ENCODE data around the gene FOXJ1.

Gene FOXJ1

GRCh38 chr17:76087531-76087930, 53.5 kb downstream of the FOXJ1 start:
- DNase-seq (ENCODE audit: low read depth) = no peak
- no peak for TF ChIP-seq CTCF (conservative IDR thresholded peaks at IDR 0.05; ENCODE audit: control insufficient read depth, insufficient read depth, low read depth, low read length)
- no peak overlapping the region for H3K4me3 ChIP-seq (ENCODE audit: control insufficient read depth, low read depth, low read length)

- DNase-seq (ENCODE audit: low read depth) = no peak
These were observed 54.7 kb downstream of the FOXJ1 start for GRCh38 chr17:76086384-76086783.

More at GRCh38 chr17:76086384-76086783, 54.7 kb downstream of the FOXJ1 start:
- TF ChIP-seq CTCF (conservative IDR thresholded peaks at IDR 0.05; ENCODE audit: control insufficient read depth, insufficient read depth, low read depth, low read length) = no peak
- no peak overlapping the region for H3K4me3 ChIP-seq (ENCODE audit: control insufficient read depth, low read depth, low read length)

All from fibroblast of mammary gland (primary cell).